ENCODE measurements around the gene ACAD10. TPM values are rescaled to one million over a fixed set of nuclear protein-coding genes. Genes with fewer than 3 reads are reported as not detected.
A peak's percentile ranks its signal among the peaks of the same experiment; 100 is the strongest.

The ACAD10 gene
- total RNA-seq = 10 to 100 TPM; 20.7 to 21.6 TPM
- 13.0 TPM for polyA plus RNA-seq

GRCh38 chr12:111685811-111686573 lies at the start of gene ACAD10, which contains the start of gene BRAP:
TSS of gene ACAD10 (plus strand) at chr12:111686053. CDS start at chr12:111692710, 6,657 bp downstream.
TSS of gene BRAP (minus strand) at chr12:111685956. CDS start at chr12:111685792, 164 bp downstream.
- peaks cover 6 to 39% (median 11%) of the 10 kb centered on the region in 3 donors for H3K36me3 Mint-ChIP-seq
- Histone ChIP-seq H3K27me3 (ENCODE audit: insufficient read depth, low read length, poor library complexity, severe bottlenecking) (no peaks in the 10 kb centered on the region), H3K4me3 (ENCODE audit: low read length) (peak within 1 kb of the TSS; percentile 94), H3K36me3 (ENCODE audit: insufficient read depth, low read length) (peaks cover 6% of the 10 kb centered on the region), H3K4me1 (ENCODE audit: insufficient read depth, low read length) (peaks cover 29% of the 10 kb centered on the region), H3K9me3 (ENCODE audit: low read length) (no peaks in the 10 kb centered on the region), H3K27ac (ENCODE audit: low read depth, low read length) (peak within 1 kb of the TSS; percentile 84)
- ChIA-PET POLR2A (interaction anchor here (0.6 to 1.3 kb wide), 4 partner anchors 12 to 241 kb away, joined by 3 to 4 read pairs (median 3); no protein-coding TSS in a partner anchor), CTCF (interaction anchor here (1.2 to 2.4 kb wide), 2 partner anchors 13 to 127 kb away, joined by 4 to 11 read pairs; no protein-coding TSS in a partner anchor)
- peak within 1 kb of the TSS; percentile 95 to 99 (median 96) for H3K27ac Mint-ChIP-seq
- peak; percentile 88 to 96 (median 95) for DNase-seq
- no peaks in the 10 kb centered on the region for H3K9me3 Mint-ChIP-seq
- H3K27me3 Mint-ChIP-seq = peaks cover 0 to 4% of the 10 kb centered on the region in 2 donors
- H3K4me3 Mint-ChIP-seq = peak within 1 kb of the TSS; percentile 90 to 100 (median 96)
- peaks cover 38 to 54% (median 48%) of the 10 kb centered on the region in 3 donors for H3K4me1 Mint-ChIP-seq

GRCh38 chr12:111636209-111636945 lies 49.5 kb upstream of the ACAD10 start:
- H3K27me3 ChIP-seq (ENCODE audit: insufficient read depth, low read length, poor library complexity, severe bottlenecking) = no peaks in the 10 kb centered on the region
- no peaks in the 10 kb centered on the region for H3K4me1 ChIP-seq (ENCODE audit: insufficient read depth, low read length)
- no peak overlapping the region for H3K4me3 Mint-ChIP-seq
- peak overlapping the region in 1 of 8 donors; percentile 67 for H3K27ac Mint-ChIP-seq
- CTCF ChIA-PET = no interaction called here
- no peaks in the 10 kb centered on the region for H3K9me3 Mint-ChIP-seq
- no peaks in the 10 kb centered on the region for H3K27me3 Mint-ChIP-seq
- peaks cover 0 to 11% (median 3%) of the 10 kb centered on the region in 3 donors for H3K36me3 Mint-ChIP-seq
- DNase-seq = no peak
- H3K4me3 ChIP-seq (ENCODE audit: low read length) = no peak overlapping the region
- peak overlapping the region; percentile 86 for H3K27ac ChIP-seq (ENCODE audit: low read depth, low read length)
- no peaks in the 10 kb centered on the region for H3K9me3 ChIP-seq (ENCODE audit: low read length)
- no peaks in the 10 kb centered on the region for H3K4me1 Mint-ChIP-seq
- POLR2A ChIA-PET = no interaction called here
- H3K36me3 ChIP-seq (ENCODE audit: insufficient read depth, low read length) = no peaks in the 10 kb centered on the region

- H3K27ac Mint-ChIP-seq = peak overlapping the region in 1 of 8 donors; percentile 33
- CTCF ChIA-PET = no interaction called here
- H3K4me1 Mint-ChIP-seq = no peaks in the 10 kb centered on the region
- no peaks in the 10 kb centered on the region for H3K9me3 Mint-ChIP-seq
- Histone ChIP-seq H3K9me3 (ENCODE audit: low read length) (no peaks in the 10 kb centered on the region), H3K36me3 (ENCODE audit: insufficient read depth, low read length) (peaks cover under 1% of the 10 kb centered on the region), H3K4me3 (ENCODE audit: low read length) (no peak overlapping the region), H3K4me1 (ENCODE audit: insufficient read depth, low read length) (no peaks in the 10 kb centered on the region), H3K27me3 (ENCODE audit: insufficient read depth, low read length, poor library complexity, severe bottlenecking) (no peaks in the 10 kb centered on the region), H3K27ac (ENCODE audit: low read depth, low read length) (no peak overlapping the region)
- H3K4me3 Mint-ChIP-seq = no peak overlapping the region
- DNase-seq = no peak
- peaks cover 0 to 28% (median 6%) of the 10 kb centered on the region in 3 donors for H3K36me3 Mint-ChIP-seq
- no peaks in the 10 kb centered on the region for H3K27me3 Mint-ChIP-seq
- POLR2A ChIA-PET = no interaction called here
Measured at GRCh38 chr12:111638556-111638955, 47.3 kb upstream of the ACAD10 start.

GRCh38 chr12:111640506-111640905 lies 45.3 kb upstream of the ACAD10 start:
- CTCF ChIA-PET = no interaction called here
- Histone ChIP-seq H3K4me1 (ENCODE audit: insufficient read depth, low read length) (no peaks in the 10 kb centered on the region), H3K36me3 (ENCODE audit: insufficient read depth, low read length) (peaks cover 15% of the 10 kb centered on the region), H3K27ac (ENCODE audit: low read depth, low read length) (no peak overlapping the region), H3K9me3 (ENCODE audit: low read length) (no peaks in the 10 kb centered on the region), H3K4me3 (ENCODE audit: low read length) (no peak overlapping the region), H3K27me3 (ENCODE audit: insufficient read depth, low read length, poor library complexity, severe bottlenecking) (no peaks in the 10 kb centered on the region)
- H3K36me3 Mint-ChIP-seq = peaks cover 0 to 46% (median 9%) of the 10 kb centered on the region in 3 donors
- DNase-seq = no peak
- no peak overlapping the region for H3K4me3 Mint-ChIP-seq
- no peaks in the 10 kb centered on the region for H3K4me1 Mint-ChIP-seq
- H3K9me3 Mint-ChIP-seq = no peaks in the 10 kb centered on the region
- H3K27me3 Mint-ChIP-seq = no peaks in the 10 kb centered on the region
- H3K27ac Mint-ChIP-seq = no peak overlapping the region
- POLR2A ChIA-PET = no interaction called here

- POLR2A ChIA-PET = no interaction called here
- H3K36me3 ChIP-seq (ENCODE audit: insufficient read depth, low read length) = peaks cover 20% of the 10 kb centered on the region
Measured at GRCh38 chr12:111642681-111643426, 43.0 kb upstream of the ACAD10 start.

GRCh38 chr12:111643427-111643826 lies 42.4 kb upstream of the ACAD10 start:
- no peak for DNase-seq
- CTCF ChIA-PET = interaction anchor here (1.1 kb wide), 1 partner anchor 15 kb away, joined by 4 read pairs; no protein-coding TSS in a partner anchor
- Mint-ChIP-seq H3K9me3 (no peaks in the 10 kb centered on the region), H3K4me3 (no peak overlapping the region), H3K27me3 (no peaks in the 10 kb centered on the region), H3K36me3 (peaks cover 0 to 74% (median 14%) of the 10 kb centered on the region in 3 donors), H3K4me1 (no peaks in the 10 kb centered on the region), H3K27ac (peak overlapping the region in 1 of 8 donors; percentile 42)
- POLR2A ChIA-PET = no interaction called here
- Histone ChIP-seq H3K27me3 (ENCODE audit: insufficient read depth, low read length, poor library complexity, severe bottlenecking) (no peaks in the 10 kb centered on the region), H3K9me3 (ENCODE audit: low read length) (no peaks in the 10 kb centered on the region), H3K4me3 (ENCODE audit: low read length) (no peak overlapping the region), H3K27ac (ENCODE audit: low read depth, low read length) (no peak overlapping the region), H3K36me3 (ENCODE audit: insufficient read depth, low read length) (peaks cover 20% of the 10 kb centered on the region), H3K4me1 (ENCODE audit: insufficient read depth, low read length) (no peaks in the 10 kb centered on the region)

More at GRCh38 chr12:111642681-111643426, 43.0 kb upstream of the ACAD10 start:
- H3K4me3 ChIP-seq (ENCODE audit: low read length) = no peak overlapping the region
- no peak for DNase-seq
- Mint-ChIP-seq H3K27me3 (no peaks in the 10 kb centered on the region), H3K4me1 (no peaks in the 10 kb centered on the region), H3K36me3 (peaks cover 0 to 69% (median 14%) of the 10 kb centered on the region in 3 donors), H3K27ac (no peak overlapping the region), H3K9me3 (no peaks in the 10 kb centered on the region), H3K4me3 (no peak overlapping the region)
- no peaks in the 10 kb centered on the region for H3K9me3 ChIP-seq (ENCODE audit: low read length)
- CTCF ChIA-PET = no interaction called here
- H3K27me3 ChIP-seq (ENCODE audit: insufficient read depth, low read length, poor library complexity, severe bottlenecking) = no peaks in the 10 kb centered on the region
- H3K4me1 ChIP-seq (ENCODE audit: insufficient read depth, low read length) = no peaks in the 10 kb centered on the region
- no peak overlapping the region for H3K27ac ChIP-seq (ENCODE audit: low read depth, low read length)

GRCh38 chr12:111645433-111645832 lies 40.4 kb upstream of the ACAD10 start:
- CTCF ChIA-PET = no interaction called here
- Mint-ChIP-seq H3K27me3 (no peaks in the 10 kb centered on the region), H3K4me3 (no peak overlapping the region), H3K27ac (peak overlapping the region in 1 of 8 donors; percentile 5), H3K9me3 (no peaks in the 10 kb centered on the region), H3K4me1 (no peaks in the 10 kb centered on the region), H3K36me3 (peaks cover 6 to 80% (median 18%) of the 10 kb centered on the region in 3 donors)
- no peak overlapping the region for H3K4me3 ChIP-seq (ENCODE audit: low read length)
- POLR2A ChIA-PET = no interaction called here
- no peak for DNase-seq
- no peaks in the 10 kb centered on the region for H3K27me3 ChIP-seq (ENCODE audit: insufficient read depth, low read length, poor library complexity, severe bottlenecking)
- peaks cover 30% of the 10 kb centered on the region for H3K36me3 ChIP-seq (ENCODE audit: insufficient read depth, low read length)
- no peaks in the 10 kb centered on the region for H3K4me1 ChIP-seq (ENCODE audit: insufficient read depth, low read length)
- no peaks in the 10 kb centered on the region for H3K9me3 ChIP-seq (ENCODE audit: low read length)
- no peak overlapping the region for H3K27ac ChIP-seq (ENCODE audit: low read depth, low read length)

Measured in CD8-positive, alpha-beta memory T cell (primary cell).